ENCODE measurements around the gene MAP3K5.

The MAP3K5 gene

DNA sequence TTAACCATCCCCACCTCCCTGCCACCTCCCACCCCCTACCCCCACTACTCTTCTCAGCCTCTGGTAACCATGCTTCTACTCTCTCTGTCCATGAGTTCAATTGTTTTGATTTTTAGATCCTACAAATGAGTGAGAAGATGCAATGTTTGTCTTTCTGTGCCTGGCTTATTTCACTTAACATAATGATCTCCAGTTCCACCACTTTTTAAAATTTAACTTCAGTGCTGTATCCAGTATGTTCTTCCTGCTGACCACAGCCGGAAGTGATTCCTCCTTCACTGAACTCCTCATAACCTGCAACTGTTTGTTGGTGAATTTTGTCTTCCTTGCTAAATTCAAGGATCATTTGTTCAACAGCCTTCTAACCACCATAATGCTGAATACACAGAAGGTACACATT is 245.9 kb downstream of the MAP3K5 start:
- TF ChIP-seq, protein P1, sequence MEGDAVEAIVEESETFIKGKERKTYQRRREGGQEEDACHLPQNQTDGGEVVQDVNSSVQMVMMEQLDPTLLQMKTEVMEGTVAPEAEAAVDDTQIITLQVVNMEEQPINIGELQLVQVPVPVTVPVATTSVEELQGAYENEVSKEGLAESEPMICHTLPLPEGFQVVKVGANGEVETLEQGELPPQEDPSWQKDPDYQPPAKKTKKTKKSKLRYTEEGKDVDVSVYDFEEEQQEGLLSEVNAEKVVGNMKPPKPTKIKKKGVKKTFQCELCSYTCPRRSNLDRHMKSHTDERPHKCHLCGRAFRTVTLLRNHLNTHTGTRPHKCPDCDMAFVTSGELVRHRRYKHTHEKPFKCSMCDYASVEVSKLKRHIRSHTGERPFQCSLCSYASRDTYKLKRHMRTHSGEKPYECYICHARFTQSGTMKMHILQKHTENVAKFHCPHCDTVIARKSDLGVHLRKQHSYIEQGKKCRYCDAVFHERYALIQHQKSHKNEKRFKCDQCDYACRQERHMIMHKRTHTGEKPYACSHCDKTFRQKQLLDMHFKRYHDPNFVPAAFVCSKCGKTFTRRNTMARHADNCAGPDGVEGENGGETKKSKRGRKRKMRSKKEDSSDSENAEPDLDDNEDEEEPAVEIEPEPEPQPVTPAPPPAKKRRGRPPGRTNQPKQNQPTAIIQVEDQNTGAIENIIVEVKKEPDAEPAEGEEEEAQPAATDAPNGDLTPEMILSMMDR (IDR thresholded peaks at IDR 0.05; ENCODE audit: insufficient read depth, low read length, poor library complexity, severe bottlenecking): no peak
- TF ChIP-seq EZH2phosphoT487 (conservative IDR thresholded peaks at IDR 0.05; ENCODE audit: low read length): no peak
- Histone ChIP-seq H4K20me1 (ENCODE audit: low read depth, low read length) (no peaks in the 10 kb centered on the region), H3K9me2 (replicated peaks; ENCODE audit: insufficient read depth, low read length) (no peaks in the 10 kb centered on the region), H3K4me2 (ENCODE audit: low read depth, low read length, poor library complexity, severe bottlenecking) (no peak overlapping the region), H2AFZ (ENCODE audit: low read depth, low read length, severe bottlenecking) (no peak overlapping the region), H3K36me3 (ENCODE audit: low read length) (no peaks in the 10 kb centered on the region), H3K4me3 (ENCODE audit: insufficient read depth, low read length, poor library complexity, severe bottlenecking) (no peak overlapping the region), H3K9me3 (ENCODE audit: insufficient read depth, low read length) (no peaks in the 10 kb centered on the region), H3K79me2 (ENCODE audit: insufficient read depth, low read length) (no peaks in the 10 kb centered on the region), H3K27ac (ENCODE audit: low read depth, low read length) (no peak overlapping the region), H3K9ac (ENCODE audit: low read length) (no peak overlapping the region), H3K27me3 (ENCODE audit: low read length) (no peaks in the 10 kb centered on the region), H3F3A (ENCODE audit: insufficient read depth) (no peaks in the 10 kb centered on the region; the same call in 1 of the 2 replicates)

DNA sequence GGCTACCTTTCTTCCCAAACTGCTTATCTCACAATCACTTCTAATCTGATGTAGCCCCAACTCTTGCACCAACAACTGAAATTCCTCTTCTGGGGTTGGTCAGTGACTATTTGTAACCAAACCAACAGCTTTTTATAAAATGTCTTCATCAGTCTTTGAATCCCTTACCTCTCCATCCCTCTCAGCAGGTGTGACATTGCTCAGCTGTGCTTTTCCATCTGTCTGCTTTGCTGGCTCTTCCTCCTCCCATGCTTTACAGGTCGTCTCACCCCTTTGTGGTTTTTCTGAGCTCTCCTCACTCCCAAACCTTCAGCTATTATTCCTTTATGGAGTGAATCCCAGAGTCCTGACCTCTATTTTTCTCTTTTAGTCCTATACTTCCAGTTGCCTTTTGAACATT is 248.0 kb downstream of the MAP3K5 start:
- Histone ChIP-seq H3K27ac (ENCODE audit: low read depth, low read length) (no peak overlapping the region), H3K27me3 (ENCODE audit: low read length) (no peaks in the 10 kb centered on the region), H3K9me2 (replicated peaks; ENCODE audit: insufficient read depth, low read length) (no peaks in the 10 kb centered on the region), H3F3A (ENCODE audit: insufficient read depth) (no peaks in the 10 kb centered on the region; the same call in 1 of the 2 replicates), H3K36me3 (ENCODE audit: low read length) (no peaks in the 10 kb centered on the region), H3K9me3 (ENCODE audit: insufficient read depth, low read length) (no peaks in the 10 kb centered on the region), H3K9ac (ENCODE audit: low read length) (no peak overlapping the region), H4K20me1 (ENCODE audit: low read depth, low read length) (no peaks in the 10 kb centered on the region), H2AFZ (ENCODE audit: low read depth, low read length, severe bottlenecking) (no peak overlapping the region), H3K79me2 (ENCODE audit: insufficient read depth, low read length) (no peaks in the 10 kb centered on the region), H3K4me3 (ENCODE audit: insufficient read depth, low read length, poor library complexity, severe bottlenecking) (no peak overlapping the region), H3K4me2 (ENCODE audit: low read depth, low read length, poor library complexity, severe bottlenecking) (no peak overlapping the region)
- TF ChIP-seq, protein P1 (IDR thresholded peaks at IDR 0.05; ENCODE audit: insufficient read depth, low read length, poor library complexity, severe bottlenecking): no peak
- TF ChIP-seq EZH2phosphoT487 (conservative IDR thresholded peaks at IDR 0.05; ENCODE audit: low read length): no peak

DNA sequence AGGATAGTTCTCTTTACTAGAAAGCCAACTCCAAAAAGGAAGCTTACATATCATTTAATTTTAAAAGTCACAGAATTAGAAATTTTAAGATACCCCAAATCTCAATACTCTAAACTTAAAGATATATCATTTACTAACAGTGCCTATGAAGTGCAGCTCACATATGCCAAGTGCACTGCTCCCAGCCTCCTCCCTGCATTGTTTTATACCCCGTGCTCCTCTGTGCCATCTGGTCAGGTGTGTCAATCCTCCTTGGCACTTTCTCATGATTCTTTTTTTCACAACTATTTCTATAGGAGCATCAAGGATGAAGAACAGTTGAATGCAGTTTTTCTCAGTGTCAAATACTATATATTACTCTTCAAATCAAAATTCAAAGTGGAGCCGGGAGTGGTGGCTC is 250.9 kb downstream of the MAP3K5 start:
- no peak overlapping the region for H3K9ac ChIP-seq (ENCODE audit: low read length)
- no peaks in the 10 kb centered on the region for H3K9me2 ChIP-seq (replicated peaks; ENCODE audit: insufficient read depth, low read length)
- no peaks in the 10 kb centered on the region for H3K9me3 ChIP-seq (ENCODE audit: insufficient read depth, low read length)
- H2AFZ ChIP-seq (ENCODE audit: low read depth, low read length, severe bottlenecking): no peak overlapping the region
- no peaks in the 10 kb centered on the region for H3K36me3 ChIP-seq (ENCODE audit: low read length)
- no peaks in the 10 kb centered on the region for H4K20me1 ChIP-seq (ENCODE audit: low read depth, low read length)
- no peak overlapping the region for H3K4me3 ChIP-seq (ENCODE audit: insufficient read depth, low read length, poor library complexity, severe bottlenecking)
- H3F3A ChIP-seq (ENCODE audit: insufficient read depth): no peaks in the 10 kb centered on the region
- H3K27ac ChIP-seq (ENCODE audit: low read depth, low read length): no peak overlapping the region
- TF ChIP-seq, protein P1 (IDR thresholded peaks at IDR 0.05; ENCODE audit: insufficient read depth, low read length, poor library complexity, severe bottlenecking): no peak
- no peak for TF ChIP-seq EZH2phosphoT487 (conservative IDR thresholded peaks at IDR 0.05; ENCODE audit: low read length)
- H3K27me3 ChIP-seq (ENCODE audit: low read length): no peaks in the 10 kb centered on the region
- no peaks in the 10 kb centered on the region for H3K79me2 ChIP-seq (ENCODE audit: insufficient read depth, low read length)
- H3K4me2 ChIP-seq (ENCODE audit: low read depth, low read length, poor library complexity, severe bottlenecking): no peak overlapping the region
